Right ventricle myocardium superior (tissue), 1 donor: Measurements from ENCODE around the gene FATE1. TPM values are rescaled to one million over a fixed set of nuclear protein-coding genes. Genes with fewer than 3 reads are reported as not detected.

Experiments used
- ATAC-seq: fragments of 200-7000 bp; cut with Tn5 transposase; one replicate; pipeline ENCODE4 v1.9.1; 2020; ENCODE audit warnings: mild to moderate bottlenecking; ENCODE audit not compliant: poor library complexity
- DNase-seq: peaks from one replicate; pipeline ENCODE4 v3.0.0-alpha.2; 2020
- intact Hi-C: fragments of 100-400 bp; cut with DNase I; formaldehyde crosslinking; loops from one replicate; pipeline ENCODE4 v1.11.2; 2022
- total RNA-seq: library from RNA; stranded (reverse); fragmentation: NEBNext Ultra II Directional; extraction: Animal tissue kit (Norgen Biotek cat#: 25700); gene quantifications from one replicate; pipeline ENCODE4 v1.2.1, GENCODE V29; 2021
- donor health status: DM: no; HTN: yes; CAD: no; lungs with severe emphysema.

The FATE1 gene
- total RNA-seq, 1 donor from 2014 or later = 0.22 TPM

DNA sequence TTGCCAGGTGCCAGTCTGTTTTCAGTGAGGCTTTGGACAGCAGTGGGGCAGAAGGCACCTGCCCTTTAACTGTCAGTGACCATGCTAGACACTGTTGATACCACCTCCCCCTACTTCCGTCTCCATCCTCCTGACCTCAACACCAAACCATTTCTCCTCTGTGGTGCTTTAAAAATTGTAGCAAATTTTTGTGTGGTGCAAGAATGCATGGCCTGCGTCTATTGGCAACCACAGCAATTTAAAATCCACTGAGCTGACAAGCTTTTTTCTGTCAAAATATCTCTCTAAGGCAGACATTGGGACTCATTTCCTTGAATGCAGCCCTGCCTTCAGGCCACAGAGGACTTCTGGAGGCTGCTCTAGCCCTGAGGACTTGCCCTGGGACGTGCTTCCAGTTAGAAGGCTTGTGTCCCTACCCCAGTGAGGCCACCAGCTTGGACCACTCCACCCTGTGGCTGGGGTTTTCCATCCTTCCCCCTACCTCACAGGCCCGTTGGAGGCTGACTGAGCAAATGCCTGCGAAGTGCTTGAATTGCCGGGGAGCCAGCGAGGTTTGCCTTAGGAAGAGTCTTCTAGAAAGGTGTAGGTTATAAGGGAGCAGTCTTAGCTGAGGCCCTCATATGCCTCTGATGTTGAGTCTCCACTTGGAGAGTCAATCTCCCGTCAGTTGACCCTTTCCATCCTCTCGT, 13.7 kb upstream of the FATE1 start:
- no peak for DNase-seq

GRCh38 chrX:151702741-151703340, 13.0 kb upstream of the FATE1 start:
- DNase-seq = no peak
- intact Hi-C loops = no loop called here
- ATAC-seq = peak; percentile 42

More for the DNA sequence above, 13.7 kb upstream of the FATE1 start:
- no peak for ATAC-seq
- intact Hi-C loops = no loop called here

- ATAC-seq (peak; percentile 81), DNase-seq (peak; percentile 72)
- intact Hi-C loops = no loop called here
Measured at GRCh38 chrX:151703487-151703886, 12.3 kb upstream of the FATE1 start.

- DNase-seq = no peak
- peak; percentile 48 for ATAC-seq
- intact Hi-C loops = no loop called here
Measured at GRCh38 chrX:151704041-151704663, 11.7 kb upstream of the FATE1 start.

GRCh38 chrX:151708821-151709220, 7.0 kb upstream of the FATE1 start:
- ATAC-seq (no peak), DNase-seq (no peak)
- intact Hi-C loops = no loop called here

GRCh38 chrX:151710457-151710856, 5.4 kb upstream of the FATE1 start:
- ATAC-seq (no peak), DNase-seq (no peak)
- intact Hi-C loops = no loop called here

GRCh38 chrX:151711154-151711553, 4.7 kb upstream of the FATE1 start:
- intact Hi-C loops = no loop called here

GRCh38 chrX:151711787-151712186, 4.0 kb upstream of the FATE1 start:
- DNase-seq (no peak), ATAC-seq (no peak)
- intact Hi-C loops = no loop called here

More at GRCh38 chrX:151711154-151711553, 4.7 kb upstream of the FATE1 start:
- ATAC-seq (no peak), DNase-seq (no peak)

DNA sequence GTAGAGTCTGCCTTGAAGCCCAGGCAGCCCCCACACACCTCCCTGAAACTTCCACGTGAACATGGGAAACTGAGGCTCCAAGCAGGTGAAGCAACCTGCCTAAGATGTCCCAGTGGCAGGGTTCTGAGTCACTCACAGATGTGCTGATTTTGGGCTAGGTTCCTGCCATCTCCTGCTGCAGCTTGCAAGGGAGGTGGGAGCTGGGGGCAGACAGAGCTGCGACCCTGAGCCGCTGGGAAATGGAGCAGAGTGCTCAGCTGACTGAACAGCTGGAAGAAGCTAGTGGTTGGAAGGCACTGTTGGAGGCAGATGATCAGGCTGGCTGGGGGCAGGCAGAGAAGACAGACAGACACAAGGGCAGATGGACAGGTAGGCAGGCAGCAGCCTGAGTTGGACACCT, 3.6 kb upstream of the FATE1 start:
- no peak for DNase-seq
- ATAC-seq = no peak
- intact Hi-C loops = no loop called here

GRCh38 chrX:151713849-151714248, 2.0 kb upstream of the FATE1 start:
- no peak for DNase-seq
- intact Hi-C loops = no loop called here
- no peak for ATAC-seq

- ATAC-seq = no peak
- intact Hi-C loops = no loop called here
Measured at GRCh38 chrX:151714362-151714761, 1.5 kb upstream of the FATE1 start.

GRCh38 chrX:151722241-151722846, 6.5 kb downstream of the FATE1 start:
- ATAC-seq (peak; percentile 67), DNase-seq (peak; percentile 47)
- intact Hi-C loops = no loop called here

More at GRCh38 chrX:151714362-151714761, 1.5 kb upstream of the FATE1 start:
- DNase-seq = no peak

DNA sequence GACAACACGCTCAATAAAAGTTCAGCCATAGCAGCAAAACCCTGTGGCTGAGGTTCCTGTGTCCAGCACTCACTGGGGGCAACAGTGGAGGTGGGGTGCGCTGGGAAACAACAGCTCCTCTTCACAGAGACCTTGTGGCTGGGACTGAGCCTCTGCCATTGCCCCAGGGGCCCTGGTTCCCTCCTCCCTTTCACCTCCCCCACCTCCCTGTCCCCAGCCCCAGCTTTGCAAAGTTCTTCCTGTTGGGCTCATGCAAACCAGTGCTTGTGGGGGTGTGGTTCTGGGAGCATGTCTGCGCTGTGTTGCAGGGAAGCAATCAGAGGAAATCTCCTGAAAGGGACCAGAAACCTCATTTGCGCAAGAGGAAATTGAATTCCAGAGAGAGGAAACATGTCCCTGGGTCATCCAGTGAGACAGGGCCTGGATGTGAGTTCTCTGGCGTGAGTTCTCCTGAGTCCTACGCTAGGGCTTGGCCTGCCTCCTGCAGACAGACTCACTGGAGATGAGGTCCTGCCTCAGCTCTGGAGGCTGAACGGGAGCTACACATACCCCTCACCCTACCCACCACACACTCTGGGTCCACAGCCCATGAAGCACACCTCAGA, 7.4 kb downstream of the FATE1 start:
- intact Hi-C loops = no loop called here
- DNase-seq = no peak
- no peak for ATAC-seq

- DNase-seq = no peak
- intact Hi-C loops = no loop called here
- no peak for ATAC-seq
Measured at GRCh38 chrX:151724563-151725337, 8.9 kb downstream of the FATE1 start.

GRCh38 chrX:151725338-151725614, 9.4 kb downstream of the FATE1 start:
- ATAC-seq (no peak), DNase-seq (no peak)
- intact Hi-C loops = no loop called here

- intact Hi-C loops = no loop called here
- no peak for DNase-seq
- no peak for ATAC-seq
Measured at GRCh38 chrX:151726751-151727150, 10.9 kb downstream of the FATE1 start.

DNA sequence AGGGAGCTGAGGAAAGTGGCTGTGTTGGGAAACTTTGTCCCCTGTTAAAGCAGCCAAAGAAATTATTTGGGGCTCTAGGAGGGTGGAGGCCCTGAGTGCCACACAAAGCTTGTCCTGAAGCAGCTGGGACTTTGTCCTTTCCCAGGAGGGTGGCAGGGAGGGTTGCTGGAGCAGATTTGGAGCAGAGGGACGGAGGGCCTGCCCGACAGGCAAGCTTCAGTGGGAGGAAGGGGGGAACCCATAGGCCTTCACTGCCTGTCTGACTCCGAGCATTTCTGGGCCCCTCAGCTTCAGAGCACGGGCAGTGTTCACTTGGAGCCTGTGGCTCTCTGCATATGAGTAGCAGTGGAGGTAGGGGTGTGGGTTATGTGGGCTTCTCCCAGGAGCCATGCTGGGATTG, 11.5 kb downstream of the FATE1 start:
- intact Hi-C loops = no loop called here
- ATAC-seq = no peak
- DNase-seq = no peak

GRCh38 chrX:151729056-151729725, 13.4 kb downstream of the FATE1 start:
- intact Hi-C loops = no loop called here
- DNase-seq (no peak), ATAC-seq (no peak)
